AG04449 (cell line): ENCODE measurements around the gene TMEM140.

Experiments
- CTCF ChIA-PET: fragments of 350-600 bp; formaldehyde crosslinking; extraction: SDS; loops from one replicate; lab custom pipeline; 2021; ENCODE audit warnings: antibody characterized with exemption; lab: Yijun Ruan, JAX
- POLR2A ChIA-PET: fragments of 400-600, 350-600 bp; formaldehyde crosslinking; extraction: SDS; loops from one replicate; lab custom pipeline; 2020; ENCODE audit warnings: antibody characterized with exemption, inconsistent platforms; lab: Yijun Ruan, JAX
- DNase-seq: peaks from one replicate; pipeline ENCODE4 v3.0.0-alpha.2; 2010; ENCODE audit warnings: low read depth, low spot score
- H3K4me3 ChIP-seq: 2 replicates; pipeline ENCODE4 v1.5.1; 2011; ENCODE audit warnings: low read depth, mild to moderate bottlenecking, control low read depth, low read length
- CTCF ChIP-seq: IDR thresholded peaks from one replicate; pipeline ENCODE4 v1.5.1; 2011; ENCODE audit warnings: mild to moderate bottlenecking, moderate library complexity, low read length, control low read depth, inconsistent platforms; ENCODE audit not compliant: insufficient read depth; ENCODE audit errors: missing control alignments

The TMEM140 gene

GRCh38 chr7:135154734-135155133 lies 6.9 kb downstream of the TMEM140 start:
- DNase-seq: no peak
- ChIA-PET CTCF (interaction anchor here (0.7 kb wide), 1 partner anchor 18 kb away, joined by 3 read pairs; no protein-coding TSS in a partner anchor), POLR2A (no interaction called here)
- H3K4me3 ChIP-seq: no peak overlapping the region
- no peak for TF ChIP-seq CTCF

GRCh38 chr7:135156290-135156689 lies 8.4 kb downstream of the TMEM140 start:
- DNase-seq: no peak
- ChIA-PET POLR2A (no interaction called here), CTCF (no interaction called here)
- no peak for TF ChIP-seq CTCF
- no peak overlapping the region for H3K4me3 ChIP-seq

- no peak for DNase-seq
- ChIA-PET POLR2A (no interaction called here), CTCF (interaction anchor here (3.5 kb wide), 1 partner anchor 11 kb away, joined by 19 read pairs; no protein-coding TSS in a partner anchor)
- no peak for TF ChIP-seq CTCF
- H3K4me3 ChIP-seq: no peak overlapping the region
Measured at GRCh38 chr7:135158141-135158655, 10.3 kb downstream of the TMEM140 start.

GRCh38 chr7:135158874-135159273 lies 11.0 kb downstream of the TMEM140 start:
- DNase-seq: no peak
- POLR2A ChIA-PET: no interaction called here
- TF ChIP-seq CTCF: no peak
- no peak overlapping the region for H3K4me3 ChIP-seq
- CTCF ChIA-PET: interaction anchor here (3.5 kb wide), 1 partner anchor 10 kb away, joined by 19 read pairs; no protein-coding TSS in a partner anchor

GRCh38 chr7:135159359-135160085 lies 11.7 kb downstream of the TMEM140 start:
- TF ChIP-seq CTCF: no peak
- POLR2A ChIA-PET: no interaction called here
- CTCF ChIA-PET: interaction anchor here (1.5 to 3.5 kb wide), 2 partner anchors 9 kb away, joined by 5 to 19 read pairs; no protein-coding TSS in a partner anchor
- DNase-seq: no peak
- no peak overlapping the region for H3K4me3 ChIP-seq

- H3K4me3 ChIP-seq: no peak overlapping the region
- TF ChIP-seq CTCF: no peak
- POLR2A ChIA-PET: no interaction called here
- DNase-seq: no peak
- CTCF ChIA-PET: interaction anchor here (1.3 to 3.5 kb wide), 3 partner anchors 9 to 11 kb away, joined by 5 to 19 read pairs (median 5); partner anchors contain the start of gene CYREN
Measured at GRCh38 chr7:135160098-135160857, 12.4 kb downstream of the TMEM140 start.
